Keratinocyte (primary cell): ENCODE data around the gene TUBB4B.

ENCODE experiments used
- CTCF ChIP-seq, 3 experiments: IDR thresholded peaks in 1 of 3; conservative IDR thresholded peaks in 1 of 3; optimal IDR thresholded peaks in 1 of 3; 2 replicates in 2 of 3; 3 replicates in 1 of 3; pipeline versions ENCODE3 to v1.5.1; 2011; ENCODE audit warnings: low read length in 3 of 3, mild to moderate bottlenecking in 3 of 3, moderate library complexity in 2 of 3, control low read depth in 1 of 3, inconsistent platforms in 1 of 3; ENCODE audit not compliant: insufficient read depth in 2 of 3; ENCODE audit errors: extremely low read depth in 1 of 3
- EZH2 ChIP-seq: IDR thresholded peaks from one replicate; pipeline ENCODE4 v1.6.1; 2012; ENCODE audit warnings: inconsistent platforms, mild to moderate bottlenecking, low read length, moderate library complexity

- TF ChIP-seq CTCF (optimal IDR thresholded peaks at IDR 0.05 in 1 of 3, IDR thresholded peaks at IDR 0.05 in 1 of 3, conservative IDR thresholded peaks at IDR 0.05 in 1 of 3; ENCODE audit: extremely low read depth in 1 of 3, insufficient read depth in 2 of 3, low read length in 3 of 3) (no peak), EZH2 (no peak)
Observed at GRCh38 chr9:137255448-137256114, 14.5 kb downstream of the TUBB4B start.
